GM12892 (cell line): Measurements from ENCODE around the gene LARGE1.

Experiments
- POLR2A ChIP-seq: IDR thresholded peaks from 2 replicates; pipeline ENCODE4 v1.6.1; 2011; ENCODE audit warnings: low read depth, low read length, control low read depth
- POLR2AphosphoS5 ChIP-seq: IDR thresholded peaks from 2 replicates; pipeline ENCODE4 v1.6.1; 2011; ENCODE audit warnings: low read depth, low read length, control low read depth
- TAF1 ChIP-seq: IDR thresholded peaks from 2 replicates; pipeline ENCODE4 v1.6.1; 2011; ENCODE audit warnings: low read depth, mild to moderate bottlenecking, control low read depth, low read length, borderline replicate concordance

DNA sequence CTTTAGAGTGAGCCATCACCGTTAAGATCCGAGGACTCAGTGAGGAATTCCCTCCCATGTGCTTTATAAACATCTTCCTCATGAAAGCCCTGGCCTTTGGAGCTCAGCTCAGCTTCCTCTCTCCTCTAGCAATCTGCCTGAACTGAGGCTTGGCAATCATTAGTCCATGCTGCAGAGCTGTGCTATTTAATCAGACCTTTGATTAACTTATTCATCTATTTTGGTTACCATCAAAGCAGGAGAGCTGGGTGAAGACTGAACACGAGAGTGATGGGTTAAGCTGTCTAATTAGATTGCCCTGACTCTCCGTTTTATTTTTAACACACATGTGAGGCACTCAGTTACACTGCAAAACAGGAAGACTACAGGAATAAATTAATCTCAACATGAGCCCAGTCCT, 351.3 kb downstream of the LARGE1 start:
- no peak for TF ChIP-seq POLR2A
- TF ChIP-seq TAF1: no peak
- no peak for TF ChIP-seq POLR2AphosphoS5
